OCI-LY3 (cell line): ENCODE results near the gene CMIP.

ENCODE experiments used
- EZH2phosphoT487 ChIP-seq: fragments of 200-600 bp; shearing (Covaris generic); IDR thresholded peaks from 2 replicates; pipeline ENCODE4 v1.6.1; 2018; ENCODE audit warnings: antibody characterized with exemption, mixed run types, low read depth
- TF ChIP-seq, protein P1 (sequence below): fragments of 200-600, 300-600 bp; sonication (generic); IDR thresholded peaks from 2 replicates; pipeline ENCODE4 v1.5.1; 2014; ENCODE audit warnings: antibody characterized with exemption, low read length, low read depth

DNA sequence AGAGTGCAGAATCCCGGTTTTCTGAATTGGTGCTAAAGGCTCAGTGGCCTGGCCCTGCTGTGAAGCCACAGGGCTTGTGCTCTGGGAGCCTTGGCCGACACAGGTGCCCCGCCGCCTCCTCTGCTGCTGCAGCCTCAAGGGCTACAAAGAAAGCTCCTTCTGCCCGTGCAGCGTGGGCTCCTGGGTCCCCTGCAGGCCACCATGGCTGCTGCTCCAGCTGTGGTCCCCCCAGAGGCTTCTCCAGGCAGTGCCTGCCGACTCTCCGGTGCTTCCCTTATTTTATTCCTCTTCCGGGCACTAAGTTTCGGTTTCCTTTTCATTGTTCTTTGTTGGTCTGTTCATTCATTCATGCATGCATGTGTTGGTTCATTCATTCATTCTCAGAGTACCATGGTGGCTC lies 53.1 kb downstream of the CMIP start:
- TF ChIP-seq, protein P1, sequence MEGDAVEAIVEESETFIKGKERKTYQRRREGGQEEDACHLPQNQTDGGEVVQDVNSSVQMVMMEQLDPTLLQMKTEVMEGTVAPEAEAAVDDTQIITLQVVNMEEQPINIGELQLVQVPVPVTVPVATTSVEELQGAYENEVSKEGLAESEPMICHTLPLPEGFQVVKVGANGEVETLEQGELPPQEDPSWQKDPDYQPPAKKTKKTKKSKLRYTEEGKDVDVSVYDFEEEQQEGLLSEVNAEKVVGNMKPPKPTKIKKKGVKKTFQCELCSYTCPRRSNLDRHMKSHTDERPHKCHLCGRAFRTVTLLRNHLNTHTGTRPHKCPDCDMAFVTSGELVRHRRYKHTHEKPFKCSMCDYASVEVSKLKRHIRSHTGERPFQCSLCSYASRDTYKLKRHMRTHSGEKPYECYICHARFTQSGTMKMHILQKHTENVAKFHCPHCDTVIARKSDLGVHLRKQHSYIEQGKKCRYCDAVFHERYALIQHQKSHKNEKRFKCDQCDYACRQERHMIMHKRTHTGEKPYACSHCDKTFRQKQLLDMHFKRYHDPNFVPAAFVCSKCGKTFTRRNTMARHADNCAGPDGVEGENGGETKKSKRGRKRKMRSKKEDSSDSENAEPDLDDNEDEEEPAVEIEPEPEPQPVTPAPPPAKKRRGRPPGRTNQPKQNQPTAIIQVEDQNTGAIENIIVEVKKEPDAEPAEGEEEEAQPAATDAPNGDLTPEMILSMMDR, result no peak
- TF ChIP-seq EZH2phosphoT487, result no peak
